WTC11 (cell line): ENCODE results near the gene ELK1. TPM values are rescaled to one million over a fixed set of nuclear protein-coding genes. Genes with fewer than 3 reads are reported as not detected.

Experiments used
- ATF3 ChIP-seq: sonication (generic); formaldehyde crosslinking; conservative IDR thresholded peaks from 2 replicates; pipeline ENCODE4 v1.8.1; 2022; ENCODE audit warnings: mild to moderate bottlenecking, missing genetic modification reagents
- ATF6 ChIP-seq: sonication (generic); formaldehyde crosslinking; IDR thresholded peaks from 2 replicates; pipeline ENCODE4 v1.8.1; 2023; ENCODE audit warnings: mild to moderate bottlenecking, missing genetic modification reagents
- CBFB ChIP-seq: sonication (generic); formaldehyde crosslinking; IDR thresholded peaks from 2 replicates; pipeline ENCODE4 v1.8.1; 2022; ENCODE audit warnings: mild to moderate bottlenecking, low read depth, missing genetic modification reagents
- CREB1 ChIP-seq: sonication (generic); formaldehyde crosslinking; IDR thresholded peaks from 2 replicates; pipeline ENCODE4 v1.8.0; 2023; ENCODE audit warnings: mild to moderate bottlenecking, missing genetic modification reagents
- E2F1 ChIP-seq: sonication (generic); formaldehyde crosslinking; IDR thresholded peaks from 2 replicates; pipeline ENCODE4 v1.8.0; 2022; ENCODE audit warnings: mild to moderate bottlenecking, missing genetic modification reagents
- ESRRA ChIP-seq: sonication (generic); formaldehyde crosslinking; IDR thresholded peaks from 2 replicates; pipeline ENCODE4 v1.8.1; 2022; ENCODE audit warnings: mild to moderate bottlenecking, missing genetic modification reagents, borderline replicate concordance
- FOXK1 ChIP-seq: sonication (generic); formaldehyde crosslinking; IDR thresholded peaks from 2 replicates; pipeline ENCODE4 v1.8.0; 2022; ENCODE audit warnings: mild to moderate bottlenecking, moderate library complexity, missing genetic modification reagents
- FOXP4 ChIP-seq: sonication (generic); formaldehyde crosslinking; IDR thresholded peaks from 2 replicates; pipeline ENCODE4 v1.8.0; 2022; ENCODE audit warnings: mild to moderate bottlenecking, missing genetic modification reagents
- GRHL2 ChIP-seq: fragments of 250-450 bp; sonication (Bioruptor Pico); IDR thresholded peaks from 2 replicates; pipeline ENCODE4 v1.8.0; 2022; ENCODE audit warnings: mild to moderate bottlenecking, moderate library complexity; ENCODE audit not compliant: insufficient replicate concordance, severe bottlenecking
- MXD4 ChIP-seq: fragments of 250-450 bp; sonication (Bioruptor Pico); IDR thresholded peaks from 2 replicates; pipeline ENCODE4 v1.8.0; 2021; ENCODE audit warnings: mild to moderate bottlenecking, moderate library complexity, borderline replicate concordance
- NFYB ChIP-seq: sonication (generic); formaldehyde crosslinking; conservative IDR thresholded peaks from 2 replicates; pipeline ENCODE4 v1.8.0; 2022; ENCODE audit warnings: low read depth, missing genetic modification reagents
- NR1H2 ChIP-seq: sonication (generic); formaldehyde crosslinking; IDR thresholded peaks from 2 replicates; pipeline ENCODE4 v1.9.0; 2021; ENCODE audit warnings: mild to moderate bottlenecking, moderate library complexity, missing genetic modification reagents
- NR2C2 ChIP-seq: sonication (generic); formaldehyde crosslinking; IDR thresholded peaks from 2 replicates; pipeline ENCODE4 v1.8.0; 2022; ENCODE audit warnings: mild to moderate bottlenecking, missing genetic modification reagents
- SMAD4 ChIP-seq: sonication (generic); formaldehyde crosslinking; IDR thresholded peaks from 2 replicates; pipeline ENCODE4 v1.8.0; 2022; ENCODE audit warnings: mild to moderate bottlenecking, missing genetic modification reagents
- TP53 ChIP-seq: sonication (generic); formaldehyde crosslinking; IDR thresholded peaks from 2 replicates; pipeline ENCODE4 v1.8.1; 2023; ENCODE audit warnings: mild to moderate bottlenecking, missing genetic modification reagents
- ZNF121 ChIP-seq: sonication (generic); formaldehyde crosslinking; IDR thresholded peaks from 2 replicates; pipeline ENCODE4 v1.8.0; 2023; ENCODE audit warnings: missing genetic modification reagents
- ZNF263 ChIP-seq: sonication (generic); formaldehyde crosslinking; IDR thresholded peaks from 2 replicates; pipeline ENCODE4 v1.8.1; 2022; ENCODE audit warnings: low read depth, mild to moderate bottlenecking, moderate library complexity, missing genetic modification reagents
- ZNF281 ChIP-seq: sonication (generic); formaldehyde crosslinking; IDR thresholded peaks from 2 replicates; pipeline ENCODE4 v1.8.0; 2023; ENCODE audit warnings: mild to moderate bottlenecking, missing genetic modification reagents
- ZNF317 ChIP-seq: sonication (generic); formaldehyde crosslinking; IDR thresholded peaks from 2 replicates; pipeline ENCODE4 v1.8.1; 2023; ENCODE audit warnings: low read depth, mild to moderate bottlenecking, moderate library complexity, missing genetic modification reagents, borderline replicate concordance
- ZNF416 ChIP-seq: fragments of 250-450 bp; sonication (Bioruptor Pico); IDR thresholded peaks from 2 replicates; pipeline ENCODE4 v1.9.0; 2021; ENCODE audit warnings: mild to moderate bottlenecking, inconsistent platforms
- ZNF425 ChIP-seq: fragments of 250-450 bp; sonication (Bioruptor Pico); conservative IDR thresholded peaks from 2 replicates; pipeline ENCODE4 v1.9.0; 2021; ENCODE audit warnings: mild to moderate bottlenecking
- total RNA-seq: library from RNA; stranded (reverse); gene quantifications from 3 replicates; pipeline ENCODE4 v1.2.3, GENCODE V29; 2021
- TF ChIP-seq, protein P1 (sequence below): sonication (generic); formaldehyde crosslinking; IDR thresholded peaks from 2 replicates; pipeline ENCODE4 v1.8.0; 2022; ENCODE audit warnings: mild to moderate bottlenecking, missing genetic modification reagents
- TF ChIP-seq, protein P2 (sequence below): sonication (generic); formaldehyde crosslinking; IDR thresholded peaks from 2 replicates; pipeline ENCODE4 v1.8.1; 2022; ENCODE audit warnings: missing genetic modification reagents, borderline replicate concordance
- TF ChIP-seq, protein P3 (sequence below): fragments of 200-600 bp; IDR thresholded peaks from 2 replicates; pipeline ENCODE4 v1.8.0; 2022; ENCODE audit warnings: antibody characterized with exemption

Gene ELK1
- total RNA-seq, 1 experiment from 2014 or later: 35.8 TPM

- no peak for TF ChIP-seq ZNF263 (CRISPR knock-in tag)
- no peak for TF ChIP-seq NR2C2
- TF ChIP-seq ESRRA (CRISPR knock-in tag): no peak
- TF ChIP-seq ZNF121 (CRISPR knock-in tag): no peak
- no peak for TF ChIP-seq ZNF425 (CRISPR knock-in tag)
- TF ChIP-seq ZNF317 (CRISPR knock-in tag): no peak
- TF ChIP-seq ZNF416 (CRISPR knock-in tag): no peak
- no peak for TF ChIP-seq E2F1 (CRISPR knock-in tag)
- TF ChIP-seq NFYB (CRISPR knock-in tag): peak; percentile 52; the same call in 1 of the 2 replicates
- TF ChIP-seq, protein P1, sequence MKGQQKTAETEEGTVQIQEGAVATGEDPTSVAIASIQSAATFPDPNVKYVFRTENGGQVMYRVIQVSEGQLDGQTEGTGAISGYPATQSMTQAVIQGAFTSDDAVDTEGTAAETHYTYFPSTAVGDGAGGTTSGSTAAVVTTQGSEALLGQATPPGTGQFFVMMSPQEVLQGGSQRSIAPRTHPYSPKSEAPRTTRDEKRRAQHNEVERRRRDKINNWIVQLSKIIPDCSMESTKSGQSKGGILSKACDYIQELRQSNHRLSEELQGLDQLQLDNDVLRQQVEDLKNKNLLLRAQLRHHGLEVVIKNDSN (CRISPR knock-in tag): no peak
- TF ChIP-seq ATF6 (CRISPR knock-in tag): no peak
- no peak for TF ChIP-seq MXD4
- no peak for TF ChIP-seq CBFB
- no peak for TF ChIP-seq NR1H2
- no peak for TF ChIP-seq SMAD4
- TF ChIP-seq ZNF281: no peak
- TF ChIP-seq, protein P2, sequence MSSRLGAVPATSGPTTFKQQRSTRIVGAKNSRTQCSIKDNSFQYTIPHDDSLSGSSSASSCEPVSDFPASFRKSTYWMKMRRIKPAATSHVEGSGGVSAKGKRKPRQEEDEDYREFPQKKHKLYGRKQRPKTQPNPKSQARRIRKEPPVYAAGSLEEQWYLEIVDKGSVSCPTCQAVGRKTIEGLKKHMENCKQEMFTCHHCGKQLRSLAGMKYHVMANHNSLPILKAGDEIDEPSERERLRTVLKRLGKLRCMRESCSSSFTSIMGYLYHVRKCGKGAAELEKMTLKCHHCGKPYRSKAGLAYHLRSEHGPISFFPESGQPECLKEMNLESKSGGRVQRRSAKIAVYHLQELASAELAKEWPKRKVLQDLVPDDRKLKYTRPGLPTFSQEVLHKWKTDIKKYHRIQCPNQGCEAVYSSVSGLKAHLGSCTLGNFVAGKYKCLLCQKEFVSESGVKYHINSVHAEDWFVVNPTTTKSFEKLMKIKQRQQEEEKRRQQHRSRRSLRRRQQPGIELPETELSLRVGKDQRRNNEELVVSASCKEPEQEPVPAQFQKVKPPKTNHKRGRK (CRISPR knock-in tag): no peak
- TF ChIP-seq FOXK1: peak; percentile 24; the same call in 1 of the 2 replicates
- TF ChIP-seq GRHL2: no peak
- no peak for TF ChIP-seq ATF3
- TF ChIP-seq FOXP4 (CRISPR knock-in tag): no peak
- no peak; the same call in 1 of the 2 replicates for TF ChIP-seq CREB1 (CRISPR knock-in tag)
- no peak for TF ChIP-seq TP53 (CRISPR knock-in tag)
- TF ChIP-seq, protein P3, sequence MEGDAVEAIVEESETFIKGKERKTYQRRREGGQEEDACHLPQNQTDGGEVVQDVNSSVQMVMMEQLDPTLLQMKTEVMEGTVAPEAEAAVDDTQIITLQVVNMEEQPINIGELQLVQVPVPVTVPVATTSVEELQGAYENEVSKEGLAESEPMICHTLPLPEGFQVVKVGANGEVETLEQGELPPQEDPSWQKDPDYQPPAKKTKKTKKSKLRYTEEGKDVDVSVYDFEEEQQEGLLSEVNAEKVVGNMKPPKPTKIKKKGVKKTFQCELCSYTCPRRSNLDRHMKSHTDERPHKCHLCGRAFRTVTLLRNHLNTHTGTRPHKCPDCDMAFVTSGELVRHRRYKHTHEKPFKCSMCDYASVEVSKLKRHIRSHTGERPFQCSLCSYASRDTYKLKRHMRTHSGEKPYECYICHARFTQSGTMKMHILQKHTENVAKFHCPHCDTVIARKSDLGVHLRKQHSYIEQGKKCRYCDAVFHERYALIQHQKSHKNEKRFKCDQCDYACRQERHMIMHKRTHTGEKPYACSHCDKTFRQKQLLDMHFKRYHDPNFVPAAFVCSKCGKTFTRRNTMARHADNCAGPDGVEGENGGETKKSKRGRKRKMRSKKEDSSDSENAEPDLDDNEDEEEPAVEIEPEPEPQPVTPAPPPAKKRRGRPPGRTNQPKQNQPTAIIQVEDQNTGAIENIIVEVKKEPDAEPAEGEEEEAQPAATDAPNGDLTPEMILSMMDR: no peak
Observed at GRCh38 chrX:47658684-47659420, 8.5 kb upstream of the ELK1 start, which contains the start of gene UXT (continued).
